Suprapubic skin (tissue), 3 donors: ENCODE results near the gene RELN.

ENCODE experiments used
- CTCF ChIP-seq, 2 donors: fragments of 200-600 bp in 1 of 2; fragments of 450-650 bp in 1 of 2; sonication (generic) in 1 of 2; IDR thresholded peaks; one replicate each; pipeline ENCODE4 v1.5.1; 2016 to 2019; ENCODE audit warnings: antibody characterized with exemption in 2 of 2, mild to moderate bottlenecking in 1 of 2, moderate library complexity in 1 of 2
- POLR2A ChIP-seq, 2 donors: fragments of 450-650 bp; IDR thresholded peaks; one replicate each; pipeline ENCODE4 v1.6.1; 2017; ENCODE audit warnings: antibody characterized with exemption in 2 of 2, mild to moderate bottlenecking in 2 of 2, moderate library complexity in 2 of 2

- no peak for TF ChIP-seq CTCF (IDR thresholded peaks at IDR 0.05)
- TF ChIP-seq POLR2A (IDR thresholded peaks at IDR 0.05), result no peak
These were observed 461.3 kb downstream of the RELN start for GRCh38 chr7:103528152-103528551.
